ENCODE measurements around the gene RNF220.

RNF220 gene

DNA sequence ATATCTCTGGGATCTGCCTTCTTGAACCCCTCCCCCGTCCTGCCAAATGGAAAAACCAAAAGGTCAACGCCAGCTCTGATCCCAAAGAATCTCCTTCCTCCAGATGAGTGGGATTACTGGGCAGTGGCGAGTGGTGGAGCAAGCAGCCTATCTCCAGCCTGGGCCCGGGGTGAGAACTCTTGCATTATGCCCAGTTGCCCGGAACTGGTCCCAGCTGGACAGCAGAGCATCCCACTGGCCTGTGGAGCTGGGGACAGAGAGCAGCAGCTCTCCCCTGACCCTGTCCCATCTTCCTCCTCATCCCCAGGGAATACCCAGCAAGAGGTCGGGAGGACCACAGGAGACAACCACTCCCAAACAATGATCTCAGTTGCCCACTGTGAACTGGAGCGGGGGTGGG is 138.7 kb downstream of the RNF220 start:
- DNase-seq (ENCODE audit: low read depth) = no peak
- H3K4me3 ChIP-seq (ENCODE audit: low read length) = no peak overlapping the region
- no peak for TF ChIP-seq CTCF (conservative IDR thresholded peaks at IDR 0.05; ENCODE audit: low read length)

- TF ChIP-seq CTCF (conservative IDR thresholded peaks at IDR 0.05; ENCODE audit: low read length) = no peak
- no peak overlapping the region for H3K4me3 ChIP-seq (ENCODE audit: low read length)
- DNase-seq (ENCODE audit: low read depth) = no peak
These were observed 139.9 kb downstream of the RNF220 start for GRCh38 chr1:44544960-44545359.

DNA sequence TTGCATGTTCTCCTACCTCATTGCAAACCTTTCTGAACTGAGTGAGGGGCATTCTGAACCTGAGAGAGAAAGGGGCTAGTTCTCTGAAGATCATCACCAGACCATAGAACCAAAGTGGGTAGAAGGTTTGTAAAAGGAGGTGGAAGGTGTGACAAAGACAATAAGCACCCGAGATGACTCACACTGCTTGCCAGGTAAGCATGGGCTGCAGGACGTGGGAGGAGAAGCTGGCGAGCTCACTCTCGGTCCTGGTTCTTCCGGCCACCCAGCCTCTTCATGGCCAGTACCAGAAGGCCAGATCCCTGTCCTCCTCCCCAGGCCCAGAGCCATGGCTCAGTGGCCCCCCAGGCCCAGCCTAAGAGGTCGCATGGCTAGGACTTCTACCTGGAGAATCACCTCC is 140.9 kb downstream of the RNF220 start:
- no peak for DNase-seq (ENCODE audit: low read depth)
- no peak overlapping the region for H3K4me3 ChIP-seq (ENCODE audit: low read length)
- no peak for TF ChIP-seq CTCF (conservative IDR thresholded peaks at IDR 0.05; ENCODE audit: low read length)

- H3K4me3 ChIP-seq (ENCODE audit: low read length) = no peak overlapping the region
These were observed 141.5 kb downstream of the RNF220 start for GRCh38 chr1:44546403-44547053.

DNA sequence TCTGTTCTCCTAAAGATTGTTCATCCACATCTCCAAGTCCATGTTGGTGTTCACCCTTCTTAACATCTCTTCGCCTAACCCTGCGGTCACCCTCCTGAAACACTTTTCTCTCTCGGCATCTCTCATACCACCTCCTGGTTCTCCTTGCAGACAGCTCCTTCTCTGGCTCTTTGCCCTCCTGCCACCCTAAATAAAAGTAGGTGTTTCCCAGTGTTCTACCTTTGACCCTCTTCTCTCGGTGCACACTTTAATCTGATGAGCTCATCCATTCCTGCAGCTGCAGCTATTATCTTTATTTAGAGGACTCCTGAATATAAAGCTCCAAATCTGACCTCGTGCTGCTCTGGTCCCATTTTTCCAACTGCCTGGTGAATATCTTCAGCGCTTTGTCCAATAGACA is 142.3 kb downstream of the RNF220 start:
- no peak overlapping the region for H3K4me3 ChIP-seq (ENCODE audit: low read length)
- no peak for DNase-seq (ENCODE audit: low read depth)
- no peak for TF ChIP-seq CTCF (conservative IDR thresholded peaks at IDR 0.05; ENCODE audit: low read length)

More at GRCh38 chr1:44546403-44547053, 141.5 kb downstream of the RNF220 start:
- DNase-seq (ENCODE audit: low read depth) = no peak
- no peak for TF ChIP-seq CTCF (conservative IDR thresholded peaks at IDR 0.05; ENCODE audit: low read length)

DNA sequence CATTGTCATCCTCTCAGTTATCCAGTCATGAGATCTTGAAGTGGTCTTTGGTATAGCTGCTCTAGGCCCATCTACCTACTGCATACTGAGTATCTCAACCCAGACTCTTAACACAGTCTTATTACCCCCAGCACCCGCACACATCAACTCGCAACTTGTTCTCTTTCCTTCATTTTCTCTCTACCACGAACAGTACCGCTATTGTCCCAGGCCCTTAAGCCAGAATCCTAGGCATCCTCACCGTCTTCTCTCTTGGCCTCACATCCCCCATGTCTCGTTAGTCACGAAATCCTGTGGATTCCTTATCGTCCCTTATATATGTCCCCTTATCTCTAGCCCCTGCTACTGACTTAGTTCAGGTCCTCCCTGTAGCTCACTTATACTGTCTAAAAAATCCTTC is 142.8 kb downstream of the RNF220 start:
- DNase-seq (ENCODE audit: low read depth) = no peak
- TF ChIP-seq CTCF (conservative IDR thresholded peaks at IDR 0.05; ENCODE audit: low read length) = no peak
- no peak overlapping the region for H3K4me3 ChIP-seq (ENCODE audit: low read length)

- no peak overlapping the region for H3K4me3 ChIP-seq (ENCODE audit: low read length)
- no peak for TF ChIP-seq CTCF (conservative IDR thresholded peaks at IDR 0.05; ENCODE audit: low read length)
- no peak for DNase-seq (ENCODE audit: low read depth)
These were observed 144.5 kb downstream of the RNF220 start for GRCh38 chr1:44549510-44549909.
